ENCODE measurements around the gene QPCT.
"Not testable (repeated sequence)": the region's sequence is repeated elsewhere in the genome, so short reads cannot be mapped to it uniquely, and the experiment has no call there.

Gene QPCT

DNA sequence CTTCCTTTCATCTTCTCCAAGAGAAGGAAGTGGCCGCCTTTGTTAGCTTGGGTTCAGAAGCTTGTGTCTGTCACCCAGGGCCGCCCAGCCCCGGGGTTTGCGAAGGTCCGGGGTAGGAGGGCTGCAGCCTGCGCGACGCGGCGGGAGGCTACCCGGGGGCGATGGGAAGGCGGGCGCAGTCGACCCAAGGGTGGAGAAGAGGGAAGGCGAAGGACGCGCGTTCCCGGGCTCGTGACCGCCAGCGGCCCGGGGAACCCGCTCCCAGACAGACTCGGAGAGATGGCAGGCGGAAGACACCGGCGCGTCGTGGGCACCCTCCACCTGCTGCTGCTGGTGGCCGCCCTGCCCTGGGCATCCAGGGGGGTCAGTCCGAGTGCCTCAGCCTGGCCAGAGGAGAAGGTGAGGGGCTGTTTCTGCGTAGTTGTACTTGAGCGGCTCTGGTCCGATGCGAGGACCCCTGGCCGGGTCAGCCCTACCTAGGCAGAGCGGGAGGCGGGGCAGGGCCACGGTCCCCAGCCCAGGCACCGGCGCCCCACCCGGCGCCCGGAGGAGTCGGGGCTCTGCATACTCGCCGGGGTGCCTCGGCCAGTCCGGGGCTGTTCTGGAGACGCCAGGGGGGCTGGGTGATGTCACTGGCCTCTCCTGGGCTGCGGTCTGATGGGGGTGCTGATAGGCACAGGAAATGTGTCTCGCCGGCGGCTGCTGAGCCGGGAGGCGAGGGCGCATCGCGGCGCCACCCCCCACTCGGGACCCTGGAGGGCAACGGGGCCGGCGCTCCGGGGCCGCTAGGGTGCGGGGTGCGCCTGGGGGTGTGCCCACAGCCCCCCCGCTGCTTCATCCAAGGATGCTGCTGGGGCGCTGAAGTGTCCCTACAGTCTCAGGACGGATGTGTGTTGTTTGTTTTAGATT lies at the start of gene QPCT:
Gene QPCT, plus strand, starts transcription at position 178 of the 909 bp plus-strand sequence. Its CDS starts 102 bp downstream, at position 280.
- DNase-seq: peak; percentile 41 to 48

DNA sequence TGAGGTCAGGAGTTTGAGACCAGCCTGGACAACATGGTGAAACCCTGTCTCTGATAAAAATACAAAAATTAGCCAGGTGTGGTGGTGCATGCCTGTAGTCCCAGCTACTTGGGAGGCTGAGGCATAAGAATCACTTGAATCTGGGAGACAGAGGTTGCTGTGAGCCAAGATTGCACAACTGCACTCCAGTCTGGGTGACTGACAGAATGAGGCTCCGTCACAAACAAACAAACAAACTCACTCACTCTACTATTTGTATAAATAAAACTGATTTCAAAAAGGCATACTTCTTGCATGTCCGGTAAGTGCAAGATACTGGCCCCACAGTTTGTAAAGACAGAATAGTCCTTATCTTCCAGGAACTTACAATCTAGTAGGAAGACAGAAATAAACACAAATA lies 49.6 kb upstream of the QPCT start:
- DNase-seq: not testable (repeated sequence)

DNA sequence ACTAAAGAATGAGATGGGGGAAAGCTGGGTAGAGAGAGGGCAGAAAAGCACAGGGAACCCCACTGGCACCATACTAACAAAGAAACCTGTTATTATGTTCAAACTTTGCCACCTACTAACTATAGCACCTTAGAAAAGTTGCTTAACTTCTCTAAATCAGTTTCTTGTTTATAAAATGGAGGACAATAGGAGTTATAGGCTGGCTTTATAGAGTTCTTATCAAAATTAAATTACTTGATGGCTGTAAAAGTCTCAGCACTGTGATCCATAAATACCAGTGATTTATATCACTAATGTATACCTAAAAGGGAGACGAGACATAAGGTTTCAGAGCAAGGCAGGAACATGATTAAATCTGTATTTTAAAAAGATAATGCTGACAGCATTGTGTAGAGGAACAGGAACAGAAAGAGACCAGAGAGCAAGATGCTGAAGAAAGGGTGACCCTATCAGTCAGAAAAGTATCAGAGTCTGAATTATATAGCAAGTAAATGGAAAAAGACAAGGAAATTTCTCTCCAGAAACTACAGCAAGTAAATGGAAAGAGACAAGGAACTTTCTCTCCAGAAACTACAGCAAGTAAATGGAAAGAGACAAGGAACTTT lies 48.9 kb upstream of the QPCT start:
- DNase-seq: no peak

DNA sequence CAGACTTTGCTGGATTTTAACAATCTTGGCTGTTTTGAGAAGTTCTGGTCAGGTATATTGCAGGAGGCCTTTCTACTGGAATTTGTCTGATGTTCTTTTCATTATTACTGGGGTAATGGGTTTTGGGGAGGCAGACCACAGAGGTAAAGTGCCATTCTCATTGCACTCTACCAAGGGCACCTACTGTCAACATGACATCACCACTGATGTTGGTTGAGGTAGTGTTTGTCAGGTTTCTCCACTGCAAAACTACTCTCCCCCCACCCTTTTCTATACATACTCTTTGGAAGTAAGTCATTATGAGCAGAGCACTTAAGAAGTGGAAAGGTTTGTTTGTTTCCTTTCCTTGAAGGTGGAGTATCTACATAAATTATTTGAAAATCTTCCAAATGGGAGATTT lies 46.8 kb upstream of the QPCT start:
- DNase-seq: no peak

DNA sequence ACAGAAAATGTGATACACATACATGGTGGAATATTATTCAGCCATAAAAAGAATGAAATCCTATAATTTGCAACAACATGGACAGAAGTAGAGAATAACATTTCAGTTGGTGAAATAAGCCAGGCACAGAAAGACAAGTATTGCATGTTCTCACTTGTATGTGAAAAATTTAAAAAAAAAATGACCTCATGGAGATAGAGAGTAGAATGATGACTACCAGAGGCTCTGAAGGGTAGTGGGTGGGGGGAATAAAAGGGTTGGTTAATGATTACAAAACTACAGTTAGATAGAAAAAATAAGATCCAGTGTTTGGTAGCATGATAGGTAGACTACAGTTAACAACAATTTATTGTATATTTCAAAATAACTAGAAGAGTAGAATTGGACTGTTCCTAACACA lies 44.3 kb upstream of the QPCT start:
- DNase-seq: no peak

DNA sequence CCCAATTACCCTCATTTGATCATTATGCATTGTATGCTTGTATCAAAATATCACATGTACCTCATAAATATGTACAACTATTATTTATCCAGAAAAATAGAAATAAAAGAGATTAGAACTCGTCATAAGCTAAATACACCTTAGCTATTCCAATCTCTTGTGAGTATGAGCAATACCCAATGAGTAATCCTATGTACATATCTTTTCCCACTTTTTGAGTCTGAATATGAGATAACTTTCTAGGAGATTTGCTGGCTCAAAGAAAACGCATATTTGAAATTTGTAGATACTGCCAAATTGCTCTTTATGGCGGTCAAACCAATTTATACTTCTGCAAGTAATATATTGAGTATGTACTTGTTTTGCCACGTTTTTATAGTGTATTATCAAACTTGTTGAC lies 43.9 kb upstream of the QPCT start:
- no peak for DNase-seq

DNA sequence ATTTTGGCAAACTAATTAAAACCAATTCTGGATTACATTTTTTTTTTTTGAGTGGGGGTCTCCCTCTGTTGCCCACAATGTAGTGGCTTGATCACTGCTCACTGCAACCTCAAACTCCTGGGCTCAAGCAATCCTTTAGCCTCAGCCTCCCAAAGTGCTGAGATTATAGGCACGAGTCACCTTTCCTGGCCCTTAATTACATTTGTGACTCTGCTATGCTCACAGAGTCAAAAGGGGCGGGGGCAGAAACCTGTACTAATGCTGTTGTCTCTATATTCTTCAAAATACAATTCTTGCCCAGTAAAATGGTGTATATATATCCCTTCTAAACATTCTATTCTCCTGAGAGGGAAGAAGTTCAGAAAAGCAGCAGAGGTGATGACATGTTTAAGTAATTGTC lies 43.0 kb upstream of the QPCT start:
- no peak for DNase-seq

DNA sequence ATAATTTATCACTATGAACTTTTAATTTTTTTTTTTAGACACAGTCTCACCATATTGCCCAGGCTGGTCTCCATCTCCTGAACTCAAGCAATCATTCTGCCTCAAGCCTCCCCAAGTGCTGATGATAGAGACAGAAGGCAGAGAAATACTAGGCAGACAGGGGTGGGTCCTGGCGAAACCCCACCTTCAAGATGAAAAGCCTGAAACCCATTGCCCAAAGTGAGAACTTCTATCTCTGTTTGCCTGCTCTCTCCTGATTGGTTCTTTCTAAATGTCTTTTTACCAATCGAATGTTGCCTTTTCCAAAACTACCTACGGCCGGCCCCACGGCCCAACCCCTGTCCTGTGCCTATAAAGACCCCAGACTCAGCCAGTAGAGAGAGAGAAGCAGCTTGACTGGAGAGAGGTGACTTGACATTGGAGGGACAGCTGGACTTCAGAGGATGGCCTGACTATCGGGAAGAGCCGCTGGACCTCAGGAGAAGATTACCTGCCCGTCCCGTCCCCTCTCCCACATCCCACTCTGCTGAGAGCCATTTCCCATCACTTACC lies 41.7 kb upstream of the QPCT start:
- DNase-seq: no peak

DNA sequence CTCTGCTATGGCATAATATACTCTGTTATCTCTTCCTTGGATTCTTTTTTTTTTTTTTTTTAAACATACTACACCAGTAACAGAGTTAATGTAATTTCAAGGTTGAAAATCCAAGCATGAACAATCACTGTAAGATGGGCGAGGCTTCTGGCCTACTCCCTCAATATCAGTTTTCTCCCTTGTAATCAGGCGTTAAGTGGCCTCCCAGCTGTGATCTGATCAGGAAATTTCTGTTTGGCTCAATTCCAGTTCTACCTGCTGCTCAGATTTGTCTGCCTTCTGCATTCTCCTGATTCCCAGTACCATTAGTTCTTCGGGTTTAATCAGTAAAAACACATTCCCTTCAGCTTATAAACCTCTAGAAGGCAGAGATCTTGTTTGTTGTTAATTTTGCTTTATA lies 38.4 kb upstream of the QPCT start:
- DNase-seq: no peak

DNA sequence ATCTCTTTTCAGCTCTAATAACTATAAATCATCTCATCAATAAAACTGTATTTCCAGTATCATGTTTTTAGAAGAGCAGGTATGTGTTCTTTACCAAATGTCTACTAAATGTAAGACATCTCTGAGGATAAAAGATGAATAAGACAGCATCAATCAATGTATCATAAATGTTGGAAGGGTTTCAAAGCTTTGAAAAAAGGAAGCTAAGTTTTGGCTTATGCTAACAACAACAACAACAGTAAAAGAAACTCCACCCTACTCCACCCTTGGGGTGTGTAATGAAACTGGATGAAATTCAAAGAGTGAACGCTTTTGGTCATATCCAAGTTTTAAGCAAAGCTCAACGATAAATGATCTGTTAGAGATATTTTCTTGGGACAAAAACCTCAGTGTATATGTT lies 36.9 kb upstream of the QPCT start:
- DNase-seq: no peak

DNA sequence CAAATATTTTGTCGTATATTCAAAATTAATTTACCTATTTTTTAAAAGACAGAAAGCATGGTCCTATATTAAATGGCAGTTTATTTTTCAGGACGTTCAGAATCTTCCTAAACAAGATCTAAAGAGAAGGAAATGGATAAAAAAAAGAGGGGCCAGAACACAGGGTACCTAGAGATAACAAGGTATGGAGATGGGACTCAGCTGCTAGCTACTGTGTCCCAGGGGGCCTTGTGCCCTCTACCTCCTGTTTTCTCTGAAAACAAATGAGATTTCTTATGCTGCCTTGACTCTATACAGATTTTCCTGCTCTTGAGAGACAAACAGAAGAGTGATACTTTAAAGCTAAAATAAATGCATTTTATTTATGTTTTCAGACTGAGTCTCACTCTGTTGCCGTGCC lies 29.1 kb upstream of the QPCT start:
- no peak for DNase-seq

DNA sequence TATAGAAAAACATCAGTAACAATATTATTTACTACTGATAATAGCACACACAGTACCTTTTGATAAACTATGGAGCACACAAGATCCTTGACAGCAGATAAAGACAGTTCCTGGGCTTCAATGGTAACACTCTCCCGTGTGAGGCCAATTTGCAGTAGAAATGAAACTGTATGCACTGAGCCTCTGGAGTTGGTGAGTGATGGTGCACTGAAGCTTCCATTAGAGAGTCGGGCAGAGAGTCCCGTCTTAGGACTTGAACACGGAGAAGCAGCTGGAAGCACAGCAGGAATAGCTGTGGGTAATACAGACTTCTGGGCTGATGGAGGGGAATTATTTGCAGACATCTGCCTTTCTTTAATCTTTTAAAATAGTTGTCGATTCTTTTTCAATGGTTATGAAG lies 28.2 kb upstream of the QPCT start:
- DNase-seq: no peak

DNA sequence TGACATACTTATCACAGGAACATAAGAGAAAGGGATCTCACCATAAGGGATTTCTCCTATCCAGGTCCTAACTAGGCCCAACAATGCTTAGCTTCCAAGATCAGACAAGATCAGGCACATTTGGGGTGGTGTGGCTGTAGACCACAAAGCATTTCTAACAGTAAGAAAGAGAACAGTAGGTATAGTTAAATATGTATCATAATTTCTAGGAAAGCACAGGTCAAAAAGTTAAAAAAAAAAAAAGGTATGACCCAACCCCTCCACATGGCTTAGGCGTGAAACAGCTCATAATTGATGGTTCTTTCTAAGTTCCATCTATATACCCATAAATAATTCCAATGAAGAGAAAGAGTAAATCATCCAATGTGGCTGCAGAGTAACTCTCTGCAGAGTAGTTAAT lies 26.7 kb upstream of the QPCT start:
- no peak for DNase-seq

DNA sequence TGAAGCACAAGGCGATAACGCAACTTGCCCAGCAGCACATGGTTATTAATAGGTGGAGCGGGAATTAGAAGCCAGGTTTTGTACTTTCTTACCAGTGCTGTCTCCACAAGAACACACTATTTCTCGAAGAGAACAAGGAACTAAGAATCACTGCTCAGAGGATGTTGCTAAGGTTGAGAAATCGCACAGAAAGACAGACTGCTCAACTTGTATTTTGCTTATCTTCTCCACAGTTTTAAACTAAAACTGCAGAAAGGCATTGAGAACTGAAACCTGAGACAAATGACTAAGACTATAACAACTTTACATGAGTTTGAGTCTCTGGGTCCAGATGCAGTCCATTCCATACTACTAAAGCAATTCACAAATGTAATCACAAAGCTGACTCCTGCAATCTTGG lies 26.0 kb upstream of the QPCT start:
- DNase-seq: no peak

DNA sequence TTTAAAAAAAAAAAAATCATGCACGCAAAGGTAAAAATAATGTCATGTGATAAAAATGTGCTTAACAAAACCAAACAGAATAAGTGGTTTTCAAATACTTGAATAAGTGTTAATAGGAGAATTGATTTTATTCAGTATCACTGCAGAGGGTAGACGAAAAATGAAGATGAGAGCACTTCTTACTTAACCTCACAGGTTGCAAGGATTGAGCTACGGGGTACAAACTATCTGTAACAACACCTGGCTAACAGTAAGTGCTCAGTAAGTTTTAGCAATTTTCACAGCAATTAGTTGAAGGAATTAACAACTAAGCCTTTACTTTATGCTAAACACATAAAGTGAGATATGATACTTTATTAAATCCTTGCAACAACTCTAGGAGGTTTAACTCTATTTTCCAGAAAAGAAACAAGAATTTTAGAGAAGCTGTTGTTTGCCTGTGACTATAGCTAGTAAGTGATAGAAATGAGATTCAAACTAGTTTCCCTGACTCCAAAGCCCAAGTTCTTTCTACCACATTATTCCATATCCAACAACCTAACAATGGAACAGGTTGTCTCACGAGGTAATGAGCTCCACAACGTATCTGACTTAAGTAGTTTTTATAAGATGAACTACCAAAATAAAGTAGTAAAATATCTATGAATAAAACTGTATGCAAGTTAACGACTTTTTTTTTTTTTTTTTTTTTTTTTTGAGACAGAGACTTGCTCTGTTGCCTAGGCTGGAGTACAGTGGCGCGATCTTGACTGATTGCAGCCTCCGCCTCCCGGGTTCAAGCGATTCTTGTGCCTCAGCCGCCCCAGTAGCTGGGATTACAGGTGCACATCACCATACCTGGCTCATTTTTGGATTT lies 24.4 kb upstream of the QPCT start:
- DNase-seq: no peak

DNA sequence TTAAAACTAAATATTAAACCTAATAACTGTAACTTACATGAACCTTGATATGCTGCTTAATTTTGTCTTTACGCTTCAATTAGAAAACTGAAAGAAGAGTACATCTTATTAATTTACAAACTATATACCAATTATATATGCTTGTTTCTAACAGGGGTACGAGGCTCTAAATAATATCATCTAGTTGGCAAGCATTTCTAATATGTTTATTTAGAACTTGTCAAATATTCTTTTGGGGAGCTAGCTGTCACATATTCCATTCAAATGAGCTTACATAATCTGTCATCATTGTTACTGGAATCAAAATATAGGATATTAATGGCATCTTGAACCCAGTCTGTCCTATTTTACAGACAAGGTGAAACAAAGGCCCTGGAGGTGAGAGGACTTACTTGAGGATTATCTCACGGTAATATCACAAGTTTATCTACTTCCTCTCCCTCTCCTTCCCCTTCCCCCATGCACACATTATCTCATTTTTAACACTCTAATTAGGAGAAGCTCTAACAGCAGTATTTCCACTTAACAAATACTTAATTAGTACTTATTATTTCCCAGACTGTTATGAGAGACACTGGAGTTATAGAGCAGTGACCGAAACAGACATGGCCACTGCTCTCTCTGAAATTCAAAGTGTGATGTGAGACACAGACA lies 23.3 kb upstream of the QPCT start:
- DNase-seq: no peak

DNA sequence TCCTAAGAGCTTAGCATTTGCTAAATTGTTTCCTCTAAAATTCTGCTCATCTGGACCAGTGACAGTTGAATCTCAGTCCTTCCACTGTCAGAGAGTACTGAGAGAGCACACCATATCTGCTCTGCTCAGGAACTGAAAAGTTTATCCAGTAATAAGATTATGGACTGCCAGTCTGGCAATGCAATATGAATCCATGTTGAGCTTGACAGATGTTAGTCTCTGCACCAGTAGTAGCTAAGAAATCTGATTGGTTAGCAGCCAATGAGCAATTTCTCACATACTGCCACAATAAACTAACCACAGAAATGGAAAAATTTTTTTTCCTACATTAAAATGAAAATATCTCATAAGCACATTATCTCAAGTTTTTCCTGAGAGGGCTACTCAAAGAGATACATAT lies 22.1 kb upstream of the QPCT start:
- DNase-seq: no peak

DNA sequence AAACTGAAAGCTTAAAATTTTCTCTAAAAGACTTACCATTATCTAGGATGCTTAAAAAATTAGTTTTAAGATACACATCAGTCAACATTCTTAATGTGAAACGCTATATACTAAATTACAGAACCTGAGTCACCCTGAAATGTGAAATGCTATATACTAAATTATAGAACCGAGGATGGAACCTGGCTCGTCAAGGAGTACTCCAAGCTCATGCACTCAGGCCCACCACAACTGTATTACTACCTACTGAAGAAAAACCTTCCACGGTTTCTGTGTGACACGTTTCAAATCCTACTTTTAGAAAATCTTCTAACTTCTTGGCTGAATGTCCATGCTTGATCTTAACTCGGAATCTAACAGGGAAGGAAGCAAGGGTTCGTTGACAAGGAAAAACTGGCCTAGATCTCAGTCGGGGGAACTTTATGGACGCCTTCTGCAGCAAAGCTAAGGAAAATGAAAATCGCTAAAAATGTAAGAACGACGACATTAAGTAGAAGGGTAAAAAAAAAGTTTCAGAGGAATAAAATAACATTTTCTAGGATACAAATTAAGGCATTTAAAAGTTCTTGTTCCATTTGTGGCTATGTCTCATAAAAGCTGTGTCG lies 21.2 kb upstream of the QPCT start:
- no peak for DNase-seq

DNA sequence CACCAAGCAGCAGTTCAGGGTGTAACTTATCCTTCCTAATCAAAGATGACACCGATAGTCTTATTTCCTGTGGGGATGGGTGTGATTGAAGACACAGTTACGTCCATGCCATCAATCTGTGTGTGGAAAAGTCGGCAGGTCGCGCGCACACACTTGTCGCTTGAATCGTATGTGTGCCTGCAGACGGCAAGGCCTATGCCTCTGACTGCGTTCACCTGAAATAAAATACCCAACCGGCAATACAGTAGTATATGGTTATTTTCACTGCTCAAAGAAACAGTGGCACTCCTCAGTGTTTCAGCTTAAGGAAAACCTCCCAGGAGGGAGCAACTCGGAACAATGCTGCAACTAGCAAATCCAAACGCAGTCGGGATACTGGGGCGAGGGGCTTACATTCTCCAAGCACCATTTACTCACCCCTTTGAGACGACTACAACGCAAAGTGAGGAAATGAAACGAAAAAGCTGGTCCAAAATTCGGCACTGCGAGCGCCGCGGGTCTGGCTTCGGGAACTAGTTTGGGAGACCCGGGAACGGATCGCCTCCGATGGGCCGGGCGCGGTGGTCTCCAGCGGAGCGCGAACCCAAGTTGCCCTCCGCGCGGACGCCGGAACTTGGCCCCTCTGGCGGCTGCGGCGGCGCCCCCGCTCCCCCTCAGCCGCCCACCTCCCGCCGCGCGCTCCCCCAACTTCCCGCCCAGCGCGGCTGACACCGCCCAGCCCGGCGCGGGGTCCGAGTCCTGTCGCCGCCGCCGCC lies 20.5 kb upstream of the QPCT start:
- peak; percentile 32 to 44 for DNase-seq

DNA sequence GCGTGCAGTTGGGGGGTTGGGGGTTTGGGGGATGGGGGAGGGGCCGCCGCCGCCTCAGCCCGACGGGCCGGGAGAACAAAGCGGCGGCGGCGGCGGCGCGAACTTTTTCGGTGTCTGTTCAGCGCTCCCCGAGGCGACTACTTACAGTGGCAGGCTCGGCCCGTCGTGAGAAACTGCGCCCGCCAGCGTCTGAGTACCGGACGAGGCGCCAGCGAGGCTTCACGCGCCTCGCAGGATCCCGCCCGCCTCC lies 20.0 kb upstream of the QPCT start:
- DNase-seq: no peak

DNA sequence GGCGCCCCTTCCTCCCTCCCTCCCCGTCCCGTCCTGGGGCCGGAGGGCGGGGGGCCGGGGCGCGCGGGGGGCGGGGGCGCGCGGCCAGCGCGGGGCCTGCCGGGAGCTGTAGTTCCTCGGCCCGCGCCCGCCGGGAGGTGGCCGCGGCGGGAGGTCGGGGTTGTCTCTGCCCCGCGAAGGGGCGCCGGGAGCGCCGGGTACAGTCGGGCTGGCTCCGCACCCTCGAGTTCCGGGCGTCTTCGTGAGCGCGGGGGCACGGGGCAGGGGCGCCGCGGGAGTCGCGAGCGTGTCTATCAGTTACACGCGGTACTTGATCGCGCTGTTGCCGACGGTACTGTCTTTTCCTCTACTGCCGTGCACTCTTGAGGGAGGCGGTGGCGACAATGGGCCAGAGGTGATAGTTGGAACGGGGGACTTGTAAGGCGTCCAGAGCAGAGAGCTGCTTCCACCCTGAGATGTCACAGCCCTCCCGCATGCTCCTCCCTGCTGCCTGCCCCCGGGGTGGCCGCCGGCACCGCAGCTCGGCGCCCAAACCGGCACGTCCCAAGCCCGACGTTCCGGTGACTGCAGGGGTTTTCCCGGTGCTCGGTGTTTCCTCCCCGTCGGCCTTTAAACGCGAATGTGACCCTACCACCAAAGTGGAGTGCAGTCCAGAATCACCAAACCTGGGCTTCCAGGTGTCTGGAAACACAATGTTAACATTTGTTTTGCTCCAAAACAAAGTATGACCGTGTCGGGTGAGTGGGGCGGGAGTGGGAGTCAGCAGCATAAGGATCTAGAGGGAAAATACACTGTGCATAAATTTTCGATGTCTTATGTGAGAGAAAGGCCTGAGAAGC lies 19.4 kb upstream of the QPCT start, which contains the start of gene PRKD3:
Gene PRKD3, minus strand, starts transcription at position 48 of the 839 bp plus-strand sequence. CDS start 8,309 bp downstream, outside the sequence.
- peak; percentile 63 to 68 for DNase-seq

Data from activated CD4-positive, alpha-beta T cell treated with anti-CD3 and anti-CD28 coated beads, Interleukin-2, amount 50 U/mL, for 48 hours (primary cell).